MCF 10A (cell line): Measurements from ENCODE around the gene KCNC1. TPM values are rescaled to one million over a fixed set of nuclear protein-coding genes. Genes with fewer than 3 reads are reported as not detected.

Source experiments
- Bru-seq: library from RNA; stranded (reverse); fragments of 400-500 nt; gene quantifications from one replicate; lab custom pipeline; 2021; lab: Mats Ljungman, UMichigan
- BruChase-seq, 2 experiments: library from RNA; stranded (reverse); fragments of 400-500 nt; gene quantifications; one replicate each; lab custom pipeline; 2021; lab: Mats Ljungman, UMichigan
- BruUV-seq: library from RNA; stranded (reverse); fragments of 400-500 nt; replicated peaks from 2 replicates; lab custom pipeline; 2021; lab: Mats Ljungman, UMichigan
- CTCF ChIA-PET: fragments of 300-600 bp; sonication (Branson Sonifier 250); formaldehyde crosslinking; extraction: SDS; loops from one replicate; lab custom pipeline; 2021; ENCODE audit warnings: antibody characterized with exemption, inconsistent platforms; lab: Yijun Ruan, JAX
- POLR2A ChIA-PET: fragments of 300-600, 350-650 bp; sonication (Branson Sonifier 250); formaldehyde crosslinking; extraction: SDS; loops from one replicate; lab custom pipeline; 2020; ENCODE audit warnings: antibody characterized with exemption, inconsistent platforms; lab: Yijun Ruan, JAX
- DNase-seq: peaks from one replicate; pipeline ENCODE4 v3.0.0-alpha.2; 2018; ENCODE audit not compliant: unreplicated experiment
- H3K27ac Mint-ChIP-seq: one replicate; pipeline ENCODE4 v1.8.0; 2022; ENCODE audit warnings: mild to moderate bottlenecking, low read depth, mixed read lengths; ENCODE audit not compliant: unreplicated experiment
- H3K27me3 Mint-ChIP-seq: one replicate; pipeline ENCODE4 v1.8.0; 2022; ENCODE audit warnings: mixed read lengths; ENCODE audit not compliant: insufficient read depth, unreplicated experiment
- H3K36me3 Mint-ChIP-seq: one replicate; pipeline ENCODE4 v1.8.0; 2022; ENCODE audit warnings: mild to moderate bottlenecking, moderate library complexity, mixed read lengths; ENCODE audit not compliant: insufficient read depth, unreplicated experiment
- H3K4me1 Mint-ChIP-seq: one replicate; pipeline ENCODE4 v1.8.0; 2022; ENCODE audit warnings: mixed read lengths; ENCODE audit not compliant: insufficient read depth, unreplicated experiment
- H3K4me3 Mint-ChIP-seq: one replicate; pipeline ENCODE4 v1.8.0; 2022; ENCODE audit warnings: mild to moderate bottlenecking, moderate library complexity, mixed read lengths; ENCODE audit not compliant: unreplicated experiment
- H3K9me3 Mint-ChIP-seq: one replicate; pipeline ENCODE4 v1.8.0; 2022; ENCODE audit warnings: mixed read lengths; ENCODE audit not compliant: unreplicated experiment
- CTCF ChIP-seq: fragments of 200-600 bp; IDR thresholded peaks from one replicate; pipeline ENCODE4 v1.8.0; 2022; ENCODE audit warnings: antibody characterized with exemption, mild to moderate bottlenecking; ENCODE audit not compliant: unreplicated experiment
- intact Hi-C: fragments of 100-400 bp; cut with micrococcal nuclease; formaldehyde crosslinking; loops from 2 replicates; pipeline ENCODE4 v1.14.1; 2022
- long read RNA-seq: library from polyadenylated mRNA; stranded (forward); transcript quantifications from one replicate; pipeline ENCODE4 v2.0.0, GENCODE V29; 2022
- total RNA-seq: library from RNA; stranded (reverse); gene quantifications from 2 replicates; pipeline ENCODE4 v1.2.3, GENCODE V29; 2022

Gene KCNC1
- total RNA-seq: not detected in 2 replicates
- not detected for Bru-seq, nascent RNA
- BruChase-seq, experiment 1, labeled RNA remaining after a 6-hour chase: not detected
- BruChase-seq, experiment 2, labeled RNA remaining after a 2-hour chase: not detected
- long read RNA-seq, partial matches to known transcripts: 0 of 1 reads
- long read RNA-seq, other reads (novel, unspliced or antisense): 1 of 1 reads

DNA sequence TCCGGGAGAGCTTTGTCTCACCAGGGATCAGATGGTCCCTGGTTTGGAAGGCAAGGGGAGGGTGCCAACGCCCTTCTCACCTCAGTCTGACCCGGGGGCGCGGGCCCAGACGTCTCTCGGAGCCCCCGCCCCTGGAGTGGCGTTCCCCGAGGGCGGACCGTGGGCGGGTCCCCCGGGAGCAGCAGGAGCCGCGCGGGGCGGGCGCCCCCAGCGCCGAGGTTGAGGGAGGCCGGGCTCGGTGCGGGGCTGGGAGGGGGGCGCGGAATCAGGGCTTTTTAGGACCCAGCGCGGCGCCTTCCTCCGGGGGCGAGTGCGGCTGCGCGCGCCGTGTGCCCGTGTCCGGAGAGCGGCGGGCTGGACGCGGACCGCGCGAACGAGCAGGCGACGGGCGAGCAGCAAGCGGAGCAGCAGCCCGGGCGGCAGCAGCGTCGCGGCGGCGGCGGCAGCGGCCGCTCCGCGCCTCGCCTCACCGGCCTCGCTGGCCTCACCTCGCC, at the start of gene KCNC1:
Gene KCNC1, plus strand, starts transcription at position 364 of the 494 bp plus-strand sequence. CDS start 1,222 bp downstream, outside the sequence.
- ChIA-PET CTCF (interaction anchor here (0.7 to 10.6 kb wide), 10 partner anchors 8 to 247 kb away, joined by 3 to 507 read pairs (median 4); no protein-coding TSS in a partner anchor), POLR2A (interaction anchor here (0.6 to 0.7 kb wide), 2 partner anchors 14 to 245 kb away, joined by 3 read pairs; no protein-coding TSS in a partner anchor)
- intact Hi-C loops: no loop called here
- no peak for TF ChIP-seq CTCF
- no peaks in the 10 kb centered on the region for H3K4me1 Mint-ChIP-seq
- H3K9me3 Mint-ChIP-seq: no peaks in the 10 kb centered on the region
- no peak for DNase-seq
- H3K36me3 Mint-ChIP-seq: no peaks in the 10 kb centered on the region
- peaks cover 16% of the 10 kb centered on the region for H3K27me3 Mint-ChIP-seq
- peak within 1 kb of the TSS; percentile 68 for H3K4me3 Mint-ChIP-seq
- no peak within 1 kb of the TSS for H3K27ac Mint-ChIP-seq
- BruUV-seq: no TSS peak

DNA sequence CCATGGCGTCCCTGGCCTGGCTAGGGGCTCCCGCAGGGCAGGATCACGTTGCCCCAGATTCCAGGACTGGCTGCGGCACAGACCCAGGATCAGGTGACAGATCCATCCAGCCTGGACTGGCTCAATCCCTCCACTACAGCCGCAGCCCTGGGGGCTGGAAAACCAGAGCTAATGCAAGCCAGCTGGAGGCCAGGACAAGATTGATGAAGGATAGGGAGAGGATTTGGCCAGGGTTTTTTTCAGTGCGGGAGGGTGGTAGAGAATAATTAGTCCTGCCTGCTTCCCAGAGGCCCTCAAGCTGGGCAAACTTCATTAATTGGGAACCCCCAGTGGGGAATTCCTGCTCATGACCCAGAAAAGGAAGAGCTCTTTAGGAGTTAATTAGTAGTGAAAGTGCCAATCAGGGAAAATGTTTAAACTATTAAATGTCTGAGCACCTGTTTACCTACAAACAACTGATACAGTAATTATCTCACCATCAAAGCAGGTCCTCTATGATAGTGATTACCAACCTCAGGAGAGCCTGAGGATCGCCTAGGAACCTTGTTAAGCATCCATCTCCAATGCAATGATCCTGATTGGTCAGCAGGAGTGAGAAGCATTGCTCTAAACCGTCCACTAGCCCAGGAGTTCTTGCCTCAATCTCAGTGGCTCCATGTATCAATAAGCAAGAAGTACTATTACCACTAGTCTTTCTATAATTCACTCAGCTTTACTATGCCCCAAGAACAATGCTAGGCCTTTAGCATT, 48.2 kb upstream of the KCNC1 start:
- Mint-ChIP-seq H3K36me3 (no peaks in the 10 kb centered on the region), H3K27me3 (peaks cover 8% of the 10 kb centered on the region), H3K27ac (no peak overlapping the region), H3K4me3 (no peak overlapping the region), H3K9me3 (no peaks in the 10 kb centered on the region), H3K4me1 (no peaks in the 10 kb centered on the region)
- POLR2A ChIA-PET: no interaction called here
- BruUV-seq: no TSS peak
- CTCF ChIA-PET: interaction anchor here (1.5 kb wide), 1 partner anchor 45 kb away, joined by 4 read pairs; no protein-coding TSS in a partner anchor
- DNase-seq: no peak
- no peak for TF ChIP-seq CTCF
- intact Hi-C loops: no loop called here

- H3K36me3 Mint-ChIP-seq: no peaks in the 10 kb centered on the region
- H3K4me3 Mint-ChIP-seq: no peak overlapping the region
- no peaks in the 10 kb centered on the region for H3K9me3 Mint-ChIP-seq
- no TSS peak for BruUV-seq
- no peak for TF ChIP-seq CTCF
- ChIA-PET CTCF (no interaction called here), POLR2A (no interaction called here)
- intact Hi-C loops: no loop called here
- no peaks in the 10 kb centered on the region for H3K4me1 Mint-ChIP-seq
- no peak overlapping the region for H3K27ac Mint-ChIP-seq
- peaks cover 25% of the 10 kb centered on the region for H3K27me3 Mint-ChIP-seq
- no peak for DNase-seq
Measured at GRCh38 chr11:17687946-17688670, 46.5 kb upstream of the KCNC1 start.
